ENCODE results near the gene PPFIBP2.

The PPFIBP2 gene

DNA sequence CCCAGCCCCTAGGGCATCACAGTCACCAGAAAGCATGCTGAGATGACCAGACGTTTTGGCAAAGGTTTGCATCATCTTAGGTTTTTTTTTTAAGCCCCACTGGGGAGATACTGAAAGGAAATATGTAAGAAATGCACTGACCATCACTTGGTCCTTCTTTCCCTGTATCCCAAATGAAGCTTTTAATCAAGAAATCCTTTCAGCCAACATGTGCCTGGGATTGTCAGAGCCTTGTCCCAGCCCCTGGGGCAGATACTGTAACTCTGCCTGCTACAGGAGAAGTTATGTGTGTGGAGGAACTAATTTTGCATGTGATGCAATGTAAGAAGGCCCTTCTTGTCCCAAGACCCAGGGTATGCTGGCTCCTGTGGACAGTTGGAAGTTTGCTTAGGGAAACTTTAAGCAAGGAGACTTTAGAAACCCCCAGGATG, 65.6 kb downstream of the PPFIBP2 start:
- ATAC-seq: no peak

DNA sequence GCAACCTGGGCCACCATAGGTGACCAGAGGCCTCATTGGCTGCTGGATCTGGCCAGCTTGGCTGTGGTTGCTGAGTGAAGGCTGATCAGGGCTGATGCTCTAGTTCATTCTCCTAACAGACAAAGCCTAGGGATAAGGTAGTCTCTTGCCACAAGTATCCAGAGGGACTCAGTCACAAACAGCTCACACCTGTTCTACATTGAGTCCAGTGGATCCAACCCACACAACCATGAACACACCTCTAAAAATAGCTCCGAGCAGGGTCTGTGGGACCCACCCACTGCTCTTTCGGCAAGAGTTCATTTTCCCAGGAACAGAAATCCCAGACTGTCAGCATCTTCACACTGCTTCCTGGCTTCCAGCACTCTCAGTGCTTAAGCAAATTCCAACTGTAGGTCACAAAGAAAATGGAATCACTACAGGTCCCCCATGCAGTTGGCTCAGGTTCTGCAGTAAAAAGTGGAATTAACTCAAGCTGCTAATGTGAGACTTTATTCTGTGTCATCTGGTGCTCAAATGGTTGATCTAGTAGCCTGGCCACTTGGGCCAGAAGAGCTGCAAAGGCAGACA, 67.3 kb downstream of the PPFIBP2 start:
- ATAC-seq: no peak

DNA sequence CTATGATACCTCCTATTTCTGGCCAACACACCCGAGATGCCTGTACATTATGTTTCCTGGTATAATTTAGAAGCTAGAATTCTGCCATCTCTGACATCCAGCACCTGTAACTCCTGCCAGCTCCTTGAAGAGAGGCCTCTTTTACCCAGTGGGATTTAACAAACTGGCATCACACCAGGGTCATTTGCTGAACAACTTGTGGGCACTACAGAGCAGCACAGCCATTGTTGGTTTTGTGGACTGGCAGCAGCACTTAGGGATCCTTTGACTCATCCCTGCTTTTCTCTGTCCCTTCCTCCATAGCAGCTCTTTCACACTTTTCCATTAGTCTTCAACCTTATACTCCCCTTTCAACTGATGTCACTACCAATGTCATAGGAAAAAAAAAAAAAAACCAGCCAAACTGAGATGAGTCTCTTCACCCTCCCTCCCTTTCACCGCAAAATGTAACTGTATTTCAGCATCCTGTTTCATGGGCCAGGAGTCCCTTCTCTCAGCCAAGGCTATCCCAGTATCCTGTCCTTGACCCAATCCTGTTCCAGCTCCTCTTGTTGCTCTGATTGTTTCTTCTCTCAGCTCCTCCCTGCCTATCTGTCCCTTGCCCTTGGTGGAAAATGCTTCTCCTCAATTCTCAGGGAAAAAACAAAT, 68.7 kb downstream of the PPFIBP2 start:
- no peak for ATAC-seq

DNA sequence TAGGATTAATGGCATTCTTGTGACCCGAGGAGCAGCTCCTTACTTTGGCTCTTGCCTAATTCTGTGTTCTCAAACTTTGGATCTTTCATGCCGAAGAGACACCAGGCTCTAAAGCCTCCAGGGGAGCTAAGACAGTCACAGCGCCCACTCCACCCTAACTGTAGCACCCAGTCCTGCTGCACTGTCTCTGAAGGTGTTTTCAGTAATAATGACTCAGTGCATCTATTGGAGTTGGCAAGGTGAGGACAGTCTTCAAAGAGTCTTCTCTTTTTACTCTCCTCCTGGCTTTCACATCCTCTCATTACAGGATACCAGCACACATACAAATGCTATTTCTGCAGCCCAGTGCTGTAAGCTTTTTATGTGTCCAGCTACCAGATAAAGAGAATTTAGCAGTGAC, 69.4 kb downstream of the PPFIBP2 start:
- no peak for ATAC-seq

DNA sequence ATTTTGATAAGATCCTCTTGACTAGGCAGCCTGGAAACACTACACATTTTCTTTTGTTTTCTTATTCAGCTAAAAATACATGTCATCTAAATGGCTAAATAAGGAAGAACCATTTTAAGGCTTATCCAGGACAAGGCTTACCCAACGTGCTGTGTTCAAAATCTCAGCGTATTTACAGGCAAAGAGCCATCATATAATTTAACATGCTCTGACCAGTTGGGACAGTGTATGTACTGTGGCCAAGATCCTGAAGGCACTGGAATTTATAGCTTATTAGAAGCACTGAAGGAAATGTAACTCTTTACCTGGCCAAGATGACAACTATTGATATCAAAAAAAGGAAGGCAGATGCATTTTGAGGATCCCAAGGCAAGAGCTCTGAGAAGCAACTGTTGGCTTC, 71.1 kb downstream of the PPFIBP2 start:
- no peak for ATAC-seq

DNA sequence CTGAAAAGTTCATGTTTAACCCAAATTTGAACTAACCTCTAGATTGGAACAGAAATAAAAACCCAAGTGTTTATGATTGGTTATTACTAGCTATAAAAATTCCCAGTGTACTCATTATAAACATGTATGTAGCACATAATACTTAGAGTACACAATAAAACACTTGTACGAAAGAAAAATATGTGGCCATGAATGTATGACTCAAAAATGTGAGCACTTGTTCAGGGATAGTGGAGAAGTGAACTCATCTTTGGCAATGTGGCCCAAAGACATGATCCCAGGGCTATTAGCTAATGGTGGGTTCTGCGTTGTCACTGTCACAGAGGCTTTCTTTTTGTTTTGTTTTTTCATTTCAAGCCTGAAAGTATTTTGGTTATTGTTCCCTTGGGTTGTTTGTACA, 72.0 kb downstream of the PPFIBP2 start:
- no peak for ATAC-seq

DNA sequence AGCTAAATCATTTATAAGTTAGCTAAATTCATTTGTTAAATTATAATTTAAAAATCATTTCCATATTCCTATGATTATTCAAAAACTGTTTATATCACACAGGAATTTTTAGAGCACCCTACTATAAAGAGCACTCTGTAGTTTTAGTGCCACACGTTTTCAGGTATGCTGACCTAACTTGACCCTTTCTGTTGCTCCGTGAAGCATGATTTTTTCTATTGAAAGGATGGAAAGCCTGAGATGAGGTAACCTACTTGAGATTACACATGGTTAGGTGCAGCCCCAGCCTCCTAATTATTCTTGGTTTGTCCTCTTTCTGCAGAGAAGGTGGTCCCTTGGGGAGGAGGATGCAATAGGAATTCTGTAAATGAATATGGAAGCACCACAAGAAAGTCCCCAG, 72.6 kb downstream of the PPFIBP2 start:
- ATAC-seq: no peak

DNA sequence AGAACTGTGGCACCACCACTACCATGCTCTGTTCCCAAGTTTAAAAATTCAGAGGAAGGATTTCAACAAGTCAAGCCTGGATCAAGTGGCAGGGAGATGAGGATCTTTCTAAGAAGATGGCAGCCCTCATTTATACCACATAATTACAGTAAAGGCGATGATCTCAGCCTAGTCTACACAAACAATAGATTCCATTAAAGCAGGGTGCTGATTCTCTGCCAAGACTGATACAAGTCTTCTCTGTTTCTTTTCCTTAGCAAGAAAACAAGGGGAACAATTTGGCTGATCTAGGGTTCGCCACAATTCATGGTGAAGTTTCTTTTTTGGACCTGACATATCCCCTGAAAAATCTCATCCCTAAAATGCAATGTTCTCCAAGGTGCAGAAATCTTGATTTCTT, 73.9 kb downstream of the PPFIBP2 start:
- no peak for ATAC-seq

DNA sequence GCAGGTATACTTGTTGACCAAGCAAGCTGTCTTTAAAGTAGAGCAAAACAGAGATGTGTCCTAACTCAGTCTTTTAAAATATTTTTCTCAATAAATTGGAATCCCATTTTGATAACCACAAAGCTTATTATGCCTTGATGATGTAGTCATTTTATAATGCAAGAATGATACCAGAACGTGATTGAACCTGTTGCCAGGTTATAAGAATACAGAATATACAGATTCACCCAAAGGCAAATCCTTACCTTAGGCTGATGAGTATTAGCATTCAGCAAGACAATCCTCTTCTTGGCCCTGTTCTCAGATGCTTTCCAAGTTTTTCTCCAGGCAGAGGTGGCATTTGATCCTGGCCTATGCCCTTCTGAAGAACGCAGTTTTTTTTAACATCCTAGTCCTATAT, 76.1 kb downstream of the PPFIBP2 start:
- ATAC-seq: no peak

DNA sequence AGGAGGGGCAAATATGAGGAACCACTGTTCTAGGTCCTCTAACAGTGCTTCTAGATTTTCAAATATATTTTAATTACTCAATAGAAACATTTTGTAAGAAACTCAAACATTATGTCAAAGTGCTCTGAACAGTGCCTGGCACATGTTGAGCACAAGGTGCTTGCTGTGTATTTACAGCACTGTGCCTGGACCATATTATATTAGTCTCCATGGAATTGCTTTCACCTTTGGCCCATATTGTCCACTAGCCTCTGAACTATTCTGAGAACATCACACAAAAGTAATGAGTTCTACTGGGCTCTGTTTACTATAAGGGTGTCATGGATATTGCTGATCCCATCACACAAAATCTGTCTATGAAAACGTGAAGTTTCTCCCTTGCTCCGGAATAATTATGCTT, 76.7 kb downstream of the PPFIBP2 start:
- ATAC-seq: no peak

DNA sequence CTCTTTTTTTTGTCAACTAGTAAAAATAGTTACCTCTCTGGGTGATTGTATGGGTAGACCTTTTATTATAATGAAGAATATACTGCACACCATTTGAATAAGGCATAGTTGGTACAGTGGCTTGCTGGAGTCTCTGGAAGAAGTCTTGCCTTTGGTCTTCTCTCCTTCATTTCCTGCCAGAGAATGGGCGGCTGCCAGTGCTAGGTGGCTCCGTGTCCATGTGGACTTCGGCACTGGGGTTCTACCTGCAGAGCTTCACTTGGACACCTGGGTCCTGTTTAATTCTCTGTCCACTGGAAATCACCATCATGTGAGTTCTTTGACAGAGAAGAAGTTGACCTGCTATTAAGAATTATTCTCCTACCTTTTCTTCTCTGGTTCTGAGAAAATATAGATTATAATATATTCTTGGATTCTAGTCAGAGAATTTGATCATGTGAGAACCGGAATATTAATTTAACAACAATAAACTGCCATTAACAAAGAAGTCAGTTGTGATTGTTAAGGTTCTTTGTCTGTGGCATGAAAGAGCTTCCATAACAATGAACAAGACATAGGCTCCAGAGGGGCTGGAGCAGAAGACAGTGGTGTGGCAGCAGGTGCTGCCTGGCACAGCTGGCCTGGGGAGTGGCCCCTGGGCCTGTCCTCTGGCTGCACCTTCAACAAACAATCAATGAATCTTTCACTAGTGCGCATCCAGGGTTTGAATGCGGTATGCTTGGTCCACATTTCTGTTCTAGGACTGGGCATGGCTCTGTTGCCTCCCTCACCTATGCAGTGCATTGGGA, 77.5 kb downstream of the PPFIBP2 start:
- ATAC-seq: no peak

DNA sequence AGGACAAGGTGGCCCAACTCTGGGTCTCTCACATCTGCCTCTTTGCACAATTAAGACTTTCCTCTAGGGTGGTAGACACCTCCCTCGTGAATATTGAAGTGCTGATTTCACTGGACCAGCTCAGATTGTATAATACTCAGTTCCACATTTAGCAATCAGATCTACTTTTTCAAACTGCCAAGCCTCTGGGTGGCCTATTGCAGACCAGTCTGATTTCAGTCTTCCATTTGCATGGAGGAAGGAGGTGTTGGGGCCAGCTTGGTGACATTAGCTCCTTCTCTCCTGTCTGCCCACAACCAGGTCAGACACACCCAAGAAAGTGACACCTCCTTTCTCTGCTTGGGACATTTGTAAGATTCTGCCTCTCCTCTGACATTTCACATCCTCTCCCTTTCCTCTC, 78.2 kb downstream of the PPFIBP2 start:
- ATAC-seq: no peak

DNA sequence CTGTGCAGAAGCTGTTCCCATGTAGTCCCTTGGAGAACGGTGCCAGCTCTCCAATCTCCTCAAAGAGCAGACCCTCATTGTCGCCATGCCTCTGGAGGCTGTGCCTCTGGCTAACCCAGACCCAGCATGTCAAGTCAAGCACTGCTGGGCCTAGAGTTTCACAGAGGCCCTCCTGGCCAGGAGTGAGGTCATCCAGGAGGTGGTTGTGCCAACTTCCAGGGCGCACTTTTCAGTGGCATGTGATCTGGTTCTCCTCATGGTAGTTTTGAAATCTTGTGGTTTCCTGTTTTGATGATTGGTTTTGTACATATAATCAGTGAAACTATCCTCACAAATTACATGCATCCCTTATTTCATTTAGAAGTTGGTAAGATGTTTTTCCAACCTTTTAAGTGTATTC, 78.9 kb downstream of the PPFIBP2 start:
- ATAC-seq: no peak

DNA sequence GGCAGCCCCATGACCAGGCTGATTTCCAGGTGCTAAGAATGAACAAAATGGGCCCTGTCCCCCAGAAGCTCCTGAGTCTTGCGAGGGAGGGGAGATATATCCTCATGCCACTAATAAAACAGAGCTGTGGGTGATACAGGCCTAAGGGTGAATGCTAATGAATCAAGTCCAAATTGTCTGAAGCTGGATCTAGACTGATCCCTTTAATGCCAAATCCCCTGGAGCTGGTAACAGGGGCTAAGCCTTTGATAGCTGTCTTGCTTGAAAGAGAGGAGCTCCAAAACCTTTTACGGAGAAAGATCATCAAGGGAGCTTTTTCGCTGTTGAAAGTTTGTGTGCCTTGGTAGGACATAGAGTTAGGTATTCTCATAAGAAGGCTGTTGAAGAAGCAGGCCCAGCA, 79.7 kb downstream of the PPFIBP2 start:
- ATAC-seq: no peak

DNA sequence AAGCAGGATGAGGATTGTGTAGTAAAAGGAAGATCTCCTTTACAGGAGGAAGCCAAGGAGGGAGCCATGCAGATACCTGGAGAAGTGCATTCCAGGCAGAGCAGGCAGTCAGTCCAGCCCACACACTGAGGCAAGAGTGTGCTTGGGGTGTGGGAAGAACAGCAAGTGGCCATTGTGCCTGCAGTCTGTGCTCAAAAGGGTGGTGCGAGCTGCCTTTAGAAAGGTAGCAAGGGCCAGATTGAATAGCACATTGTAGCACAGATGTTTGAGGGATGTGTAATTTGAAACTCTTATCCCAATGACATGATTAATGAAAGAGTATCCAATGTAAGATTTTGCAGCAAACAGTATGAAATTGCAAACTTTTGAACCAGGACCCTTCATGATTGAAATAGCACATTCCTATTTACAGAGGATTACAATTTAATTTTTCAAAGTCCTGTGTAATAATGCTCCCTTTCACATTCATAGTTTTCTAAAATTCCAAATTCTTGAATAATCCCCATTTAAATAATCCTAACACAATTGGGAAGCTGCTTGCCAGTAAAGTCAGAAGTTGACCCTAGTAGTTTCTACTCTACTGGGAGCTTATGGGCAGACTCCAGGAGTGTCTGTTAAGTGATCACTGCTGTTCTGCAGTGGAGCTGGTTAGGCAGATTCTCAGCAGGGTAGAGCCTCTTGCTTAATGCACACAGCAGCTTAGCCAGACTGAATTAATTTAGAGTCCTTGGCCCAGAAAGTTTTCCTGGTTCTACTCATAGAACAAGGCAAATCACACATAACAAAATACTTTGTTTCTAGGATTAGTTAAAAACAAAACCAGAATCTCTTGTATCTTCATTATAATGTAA, 81.4 kb downstream of the PPFIBP2 start:
- ATAC-seq: no peak

DNA sequence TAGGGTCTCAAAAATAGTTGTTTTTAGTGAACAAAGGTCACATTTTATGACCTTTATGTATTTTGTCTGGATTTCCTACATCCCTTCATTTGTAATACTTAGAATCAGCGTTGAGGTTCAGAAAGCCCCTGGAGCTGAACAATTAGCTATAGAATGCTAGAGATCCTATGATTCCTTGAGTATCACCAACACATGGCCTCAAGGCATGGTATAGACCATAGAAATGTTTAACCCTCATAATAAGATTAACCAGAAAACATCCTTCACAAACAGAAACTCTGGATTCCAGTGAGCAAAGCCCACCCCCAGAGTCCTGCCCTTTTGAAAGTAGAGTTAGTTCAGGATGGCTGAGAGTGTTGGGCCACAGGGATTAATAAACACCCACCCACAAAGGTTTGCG, 82.2 kb downstream of the PPFIBP2 start:
- no peak for ATAC-seq

DNA sequence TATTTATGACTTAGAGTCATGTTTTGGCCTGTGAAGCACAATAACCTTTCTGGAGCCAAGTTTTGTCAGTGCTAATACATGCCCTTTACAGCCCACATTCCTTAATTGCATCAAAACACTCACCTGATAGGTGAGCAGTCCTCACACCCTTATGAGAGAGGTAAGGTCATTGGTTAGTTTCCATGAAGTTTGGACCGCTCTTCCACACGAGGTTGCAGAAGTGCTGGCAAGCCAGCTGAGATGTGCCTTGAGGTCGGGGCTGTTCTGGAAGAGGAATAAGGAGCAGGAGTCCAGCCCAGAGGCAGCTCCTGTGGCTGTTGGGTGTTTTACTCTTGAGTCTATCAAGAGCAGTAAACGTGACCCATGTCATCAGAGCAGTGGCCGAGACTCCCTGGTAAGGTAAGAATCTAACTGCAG, 83.2 kb downstream of the PPFIBP2 start:
- ATAC-seq: no peak

DNA sequence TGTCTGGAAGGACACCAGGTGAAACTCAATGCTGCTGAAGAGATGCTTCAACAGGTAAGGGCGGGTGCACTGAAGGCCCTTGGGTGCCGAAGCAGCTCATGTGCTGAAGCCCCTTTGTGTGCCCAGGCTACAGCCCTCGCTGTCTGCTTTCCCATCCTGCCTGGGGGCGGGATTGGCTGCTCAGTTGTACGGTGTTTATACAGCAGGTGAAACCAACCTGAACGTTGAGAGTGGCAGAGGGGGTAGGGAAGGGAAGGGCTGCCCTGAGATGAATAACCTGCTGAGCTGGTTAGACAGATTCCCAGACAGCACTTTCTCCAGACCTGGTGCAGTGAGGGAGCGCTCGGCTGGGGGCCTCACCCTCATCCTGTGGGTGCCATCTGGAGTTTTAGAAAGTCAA, 83.8 kb downstream of the PPFIBP2 start:
- ATAC-seq: no peak

DNA sequence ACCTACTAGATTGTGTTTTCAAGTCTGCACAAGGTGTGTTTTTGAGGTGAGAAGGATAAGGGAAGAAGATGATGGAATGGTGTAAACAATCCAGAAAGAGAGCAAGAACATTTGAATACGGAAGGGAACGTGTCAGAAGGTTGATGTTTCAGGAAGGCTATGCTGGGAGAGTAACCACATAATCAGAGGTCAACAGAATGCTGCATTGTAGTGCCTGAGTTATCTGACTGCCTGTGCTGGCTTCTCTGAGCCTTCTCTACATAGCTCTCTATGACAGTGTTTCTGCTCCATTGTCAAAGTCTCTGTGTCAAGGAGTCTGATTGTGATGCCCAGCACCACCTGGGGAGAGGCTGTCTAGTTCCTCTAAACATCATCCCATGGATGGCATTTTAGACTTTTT, 85.4 kb downstream of the PPFIBP2 start:
- no peak for ATAC-seq

DNA sequence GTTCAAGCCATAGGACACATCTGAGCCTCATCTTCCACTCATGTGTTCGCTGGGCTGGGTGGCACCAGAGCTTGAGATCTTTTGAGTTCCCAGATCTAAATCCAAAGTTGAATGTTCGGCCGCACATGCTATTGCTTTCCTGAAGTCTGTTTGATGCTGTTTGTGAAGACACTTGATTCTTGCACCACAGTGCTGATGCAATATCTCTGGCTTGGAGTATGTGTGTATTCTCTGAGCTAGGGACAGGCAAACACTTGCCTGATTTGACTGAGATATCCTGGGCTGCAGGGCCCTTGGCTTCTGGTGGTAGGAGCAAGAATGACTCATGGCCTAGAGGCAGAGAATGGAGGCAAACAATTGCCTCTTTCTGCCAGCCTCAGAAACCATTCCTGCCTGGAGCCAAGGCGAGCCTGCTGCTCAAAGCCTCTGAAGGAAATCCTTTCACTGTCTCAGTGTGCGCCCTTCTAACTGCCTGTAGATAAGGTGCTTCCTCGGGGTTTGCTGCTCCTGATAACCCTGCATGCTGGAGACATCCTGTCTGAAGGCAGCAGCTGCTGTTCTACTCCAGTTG, 86.5 kb downstream of the PPFIBP2 start:
- no peak for ATAC-seq

DNA sequence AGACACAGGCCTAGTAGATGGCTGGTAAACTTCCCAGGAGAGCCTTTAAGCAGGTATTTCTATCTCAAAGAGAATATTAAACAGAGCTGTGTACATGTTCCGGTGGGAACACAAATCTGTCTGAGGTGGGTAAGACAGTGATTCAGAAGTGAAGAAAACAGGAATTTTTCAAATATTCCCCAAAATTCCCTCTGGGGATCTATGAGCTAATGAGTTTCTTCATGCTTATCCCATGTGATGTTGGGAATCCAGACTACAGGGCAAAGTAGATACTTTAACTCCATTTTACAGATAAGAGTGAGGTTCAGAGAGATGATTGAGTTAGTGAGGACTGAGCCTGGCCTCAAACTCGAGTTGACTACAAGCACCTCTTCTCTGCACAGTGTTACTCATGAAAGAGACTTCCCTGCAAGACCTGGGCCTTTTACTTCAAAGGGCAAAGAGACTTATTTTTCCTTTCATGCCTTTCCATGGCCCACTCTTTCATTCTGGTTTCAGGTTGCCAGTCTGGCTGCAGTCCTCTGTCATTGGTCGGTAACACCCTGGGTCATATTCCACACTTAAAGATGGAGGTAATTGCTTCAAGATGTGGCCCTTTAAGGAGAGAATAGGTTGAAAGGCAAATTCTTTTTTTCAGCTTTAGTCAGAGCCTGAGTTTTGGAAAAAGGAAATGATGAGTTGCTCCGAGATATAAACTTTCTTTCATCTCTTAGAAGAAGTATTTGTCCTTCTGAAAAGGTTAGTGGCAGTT, 89.4 kb downstream of the PPFIBP2 start:
- no peak for ATAC-seq

DNA sequence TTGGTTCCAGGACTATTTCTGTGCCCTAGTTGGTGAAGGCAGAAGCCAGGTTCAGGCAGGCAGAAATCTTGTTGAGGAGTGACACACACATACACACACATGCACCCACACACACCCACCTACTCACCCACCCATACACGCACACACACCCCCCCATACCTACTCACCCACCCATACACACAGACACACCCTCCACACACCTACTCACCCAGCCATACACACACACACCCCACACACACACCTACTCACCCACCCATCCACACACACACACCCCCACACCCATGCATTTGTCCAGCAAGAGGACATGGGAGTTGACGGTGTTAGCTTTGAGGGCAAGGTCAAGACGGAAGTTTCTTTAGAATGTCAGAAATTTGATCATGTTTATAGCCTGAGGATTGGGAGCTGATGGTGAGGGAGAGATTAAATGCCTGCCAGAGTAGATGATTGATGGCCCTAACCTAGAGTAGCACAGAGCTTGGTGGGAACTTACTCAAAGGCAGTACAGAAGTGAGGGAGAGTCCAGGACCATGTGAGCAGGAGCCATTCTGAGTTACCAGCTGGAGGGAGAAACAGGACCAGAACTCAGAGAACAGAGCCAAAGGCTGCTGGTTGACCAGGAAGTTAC, 90.6 kb downstream of the PPFIBP2 start:
- ATAC-seq: no peak
